OCI-LY7 (cell line): Measurements from ENCODE around the gene PLA2G15. TPM values are rescaled to one million over a fixed set of nuclear protein-coding genes. Genes with fewer than 3 reads are reported as not detected.

Source experiments
- BruUV-seq: library from RNA; stranded (reverse); fragments of 400-500 nt; replicated peaks from 2 replicates; lab custom pipeline; 2021; lab: Mats Ljungman, UMichigan
- CTCF ChIA-PET: fragments of 300-600 bp; sonication (Branson Sonifier 250); formaldehyde crosslinking; loops from one replicate; lab custom pipeline; 2022; ENCODE audit warnings: antibody characterized with exemption; ENCODE audit not compliant: unreplicated experiment; lab: Charles Lee
- POLR2A ChIA-PET: fragments of 300-600 bp; sonication (Branson Sonifier 250); formaldehyde crosslinking; loops from one replicate; lab custom pipeline; 2022; ENCODE audit warnings: antibody characterized with exemption; lab: Charles Lee
- DNase-seq: peaks from one replicate; pipeline ENCODE4 v3.0.0-alpha.2; 2015; ENCODE audit warnings: low spot score
- H2AFZ ChIP-seq: fragments of 200-600 bp; sonication (generic), shearing (Covaris generic); 2 replicates; pipeline ENCODE4 v1.6.1; 2014; ENCODE audit warnings: mild to moderate bottlenecking, antibody characterized with exemption, low read length, moderate library complexity
- H3K27ac ChIP-seq: fragments of 200-600 bp; sonication (generic); 2 replicates; pipeline ENCODE4 v1.5.1; 2014; ENCODE audit warnings: mixed run types, low read depth, mild to moderate bottlenecking, moderate library complexity, low read length, inconsistent platforms; ENCODE audit not compliant: poor library complexity, severe bottlenecking
- H3K36me3 ChIP-seq: fragments of 200-600 bp; sonication (generic); 2 replicates; pipeline ENCODE4 v1.6.1; 2014; ENCODE audit warnings: mild to moderate bottlenecking, antibody characterized with exemption, low read length, moderate library complexity, mixed read lengths; ENCODE audit not compliant: insufficient read depth
- H3K4me1 ChIP-seq: fragments of 200-600 bp; sonication (generic); 2 replicates; pipeline ENCODE4 v1.5.1; 2014; ENCODE audit warnings: mild to moderate bottlenecking, low read length; ENCODE audit not compliant: insufficient read depth, poor library complexity, severe bottlenecking
- H3K4me2 ChIP-seq: fragments of 200-600 bp; sonication (generic); 2 replicates; pipeline ENCODE4 v1.6.1; 2014; ENCODE audit warnings: mild to moderate bottlenecking, low read length
- H3K4me3 ChIP-seq: fragments of 200-600 bp; sonication (generic); 2 replicates; pipeline ENCODE4 v1.5.1; 2014; ENCODE audit warnings: mild to moderate bottlenecking, low read depth, low read length; ENCODE audit not compliant: poor library complexity, severe bottlenecking
- H3K79me2 ChIP-seq: fragments of 200-600 bp; sonication (generic); 2 replicates; pipeline ENCODE4 v1.6.1; 2016; ENCODE audit warnings: low read depth, mild to moderate bottlenecking, low read length, moderate library complexity, mixed read lengths; ENCODE audit not compliant: insufficient read depth
- H3K9me2 ChIP-seq: fragments of 200-600 bp; sonication (generic); 2 replicates; pipeline ENCODE4 v1.6.1; 2016; ENCODE audit warnings: mild to moderate bottlenecking, low read length, mixed read lengths; ENCODE audit not compliant: insufficient read depth
- H3K9me3 ChIP-seq: fragments of 200-600 bp; sonication (generic); 2 replicates; pipeline ENCODE4 v1.6.1; 2014; ENCODE audit warnings: mild to moderate bottlenecking, mixed run types, low read length, mixed read lengths
- H4K20me1 ChIP-seq: fragments of 200-600 bp; sonication (generic); 2 replicates; pipeline ENCODE4 v1.6.1; 2014; ENCODE audit warnings: mild to moderate bottlenecking, antibody characterized with exemption, low read length, moderate library complexity, mixed read lengths; ENCODE audit not compliant: insufficient read depth
- CTCF ChIP-seq: fragments of 200-600 bp; sonication (generic); conservative IDR thresholded peaks from 2 replicates; pipeline ENCODE4 v1.5.1; 2014; ENCODE audit warnings: mild to moderate bottlenecking, antibody characterized with exemption, low read length, moderate library complexity, mixed read lengths
- EZH2phosphoT487 ChIP-seq: fragments of 200-600 bp; sonication (generic); IDR thresholded peaks from 2 replicates; pipeline ENCODE4 v1.6.1; 2018; ENCODE audit warnings: low read depth, borderline replicate concordance, mild to moderate bottlenecking, mixed run types, antibody characterized with exemption, low read length, moderate library complexity, mixed read lengths
- intact Hi-C: fragments of 100-400 bp; cut with micrococcal nuclease; formaldehyde crosslinking; loops from one replicate; pipeline ENCODE4 v1.10.0; 2022; ENCODE audit not compliant: unreplicated experiment
- total RNA-seq, 2 experiments: library from RNA; depleted of rRNA in 1 of 2; stranded (reverse); fragments of >200 nt in 1 of 2; shearing (Covaris generic) in 1 of 2; gene quantifications; 2 replicates each; pipeline ENCODE4 v1.2.3, GENCODE V29; 2014 to 2022

PLA2G15 gene
- total RNA-seq, 2 experiments from 2014 or later, result 27.5 to 46.2 TPM

- ChIA-PET POLR2A (interaction anchor here (1.1 kb wide), 2 partner anchors 10 to 16 kb away, joined by 3 to 5 read pairs; partner anchors contain the start of gene SLC7A6), CTCF (interaction anchor here (1.3 kb wide), 1 partner anchor 9 kb away, joined by 3 read pairs; no protein-coding TSS in a partner anchor)
- Histone ChIP-seq H3K79me2 (peaks cover 21% of the 10 kb centered on the region; the same call in 1 of the 2 replicates), H4K20me1 (no peaks in the 10 kb centered on the region), H3K27ac (peak overlapping the region; percentile 9), H3K36me3 (peaks cover 33% of the 10 kb centered on the region), H3K4me2 (peak overlapping the region; percentile 90; the same call in 1 of the 2 replicates), H2AFZ (no peak overlapping the region), H3K9me2 (no peaks in the 10 kb centered on the region), H3K4me1 (peaks cover 61% of the 10 kb centered on the region), H3K9me3 (no peaks in the 10 kb centered on the region), H3K4me3 (peak overlapping the region; percentile 80)
- TF ChIP-seq CTCF (no peak), EZH2phosphoT487 (no peak)
- DNase-seq, result no peak
- intact Hi-C loops, result no loop called here
- BruUV-seq, result no TSS peak
These were observed 2.8 kb downstream of the PLA2G15 start for GRCh38 chr16:68247932-68248331.

- Histone ChIP-seq H2AFZ (no peak overlapping the region), H3K9me3 (no peaks in the 10 kb centered on the region), H3K4me3 (no peak overlapping the region), H3K4me2 (no peak overlapping the region), H3K4me1 (peaks cover 69% of the 10 kb centered on the region), H3K9me2 (no peaks in the 10 kb centered on the region), H4K20me1 (no peaks in the 10 kb centered on the region), H3K79me2 (peaks cover 21% of the 10 kb centered on the region; the same call in 1 of the 2 replicates), H3K36me3 (peaks cover 41% of the 10 kb centered on the region), H3K27ac (peak overlapping the region; percentile 22)
- CTCF ChIA-PET, result no interaction called here
- intact Hi-C loops, result no loop called here
- TF ChIP-seq CTCF (no peak), EZH2phosphoT487 (no peak)
- no peak for DNase-seq
- POLR2A ChIA-PET, result no interaction called here
- BruUV-seq, result no TSS peak
These were observed 4.2 kb downstream of the PLA2G15 start for GRCh38 chr16:68249371-68249770.

- no peak for TF ChIP-seq CTCF
- no peak for TF ChIP-seq EZH2phosphoT487
- BruUV-seq, result TSS peak; percentile 9
- Histone ChIP-seq H3K4me2 (peak overlapping the region; percentile 68), H4K20me1 (no peaks in the 10 kb centered on the region), H3K79me2 (peaks cover 15% of the 10 kb centered on the region; the same call in 1 of the 2 replicates), H3K4me1 (peaks cover 66% of the 10 kb centered on the region), H3K9me2 (no peaks in the 10 kb centered on the region), H3K4me3 (peak overlapping the region; percentile 31), H3K36me3 (peaks cover 55% of the 10 kb centered on the region), H2AFZ (no peak overlapping the region; the same call in 1 of the 2 replicates), H3K27ac (peak overlapping the region; percentile 91), H3K9me3 (no peaks in the 10 kb centered on the region)
- ChIA-PET CTCF (interaction anchor here (0.6 to 1.3 kb wide), 2 partner anchors 13 to 1305 kb away, joined by 3 read pairs; partner anchors contain the start of gene SLC7A6), POLR2A (interaction anchor here (0.7 to 2.2 kb wide), 6 partner anchors 11 to 933 kb away, joined by 3 to 9 read pairs (median 4); partner anchors contain the start of genes NFATC3 and SLC7A6)
- intact Hi-C loops, result loop anchor here (10.0 kb wide), 1 partner anchor 244 kb away; no protein-coding TSS in a partner anchor
- no peak for DNase-seq
These were observed 5.8 kb downstream of the PLA2G15 start for GRCh38 chr16:68250951-68251350.
